ENCODE measurements around the gene C20orf173.

C20orf173 gene

GRCh38 chr20:35568645-35569044 is 39.2 kb upstream of the C20orf173 start:
- no peak overlapping the region for H3K4me3 ChIP-seq (replicated peaks; ENCODE audit: low read depth, low read length)
- TF ChIP-seq CTCF (IDR thresholded peaks at IDR 0.05; ENCODE audit: low read depth, low read length, missing control alignments): peak; percentile 27
- DNase-seq (ENCODE audit: extremely low read depth, low read depth): no peak

- no peak for TF ChIP-seq CTCF (IDR thresholded peaks at IDR 0.05; ENCODE audit: low read depth, low read length, missing control alignments)
- no peak overlapping the region for H3K4me3 ChIP-seq (replicated peaks; ENCODE audit: low read depth, low read length)
- no peak for DNase-seq (ENCODE audit: extremely low read depth, low read depth)
These were observed 35.5 kb upstream of the C20orf173 start for GRCh38 chr20:35564905-35565304.

GRCh38 chr20:35563834-35564233 is 34.4 kb upstream of the C20orf173 start:
- no peak overlapping the region for H3K4me3 ChIP-seq (replicated peaks; ENCODE audit: low read depth, low read length)
- TF ChIP-seq CTCF (IDR thresholded peaks at IDR 0.05; ENCODE audit: low read depth, low read length, missing control alignments): no peak
- DNase-seq (ENCODE audit: extremely low read depth, low read depth): no peak

GRCh38 chr20:35562541-35563110 is 33.2 kb upstream of the C20orf173 start:
- DNase-seq (ENCODE audit: extremely low read depth, low read depth): no peak
- TF ChIP-seq CTCF (IDR thresholded peaks at IDR 0.05; ENCODE audit: low read depth, low read length, missing control alignments): no peak

GRCh38 chr20:35561671-35562070 is 32.2 kb upstream of the C20orf173 start:
- no peak for DNase-seq (ENCODE audit: extremely low read depth, low read depth)
- no peak for TF ChIP-seq CTCF (IDR thresholded peaks at IDR 0.05; ENCODE audit: low read depth, low read length, missing control alignments)
- H3K4me3 ChIP-seq (replicated peaks; ENCODE audit: low read depth, low read length): no peak overlapping the region

More at GRCh38 chr20:35562541-35563110, 33.2 kb upstream of the C20orf173 start:
- H3K4me3 ChIP-seq (replicated peaks; ENCODE audit: low read depth, low read length): no peak overlapping the region

GRCh38 chr20:35561268-35561667 is 31.8 kb upstream of the C20orf173 start:
- peak; percentile 41 for TF ChIP-seq CTCF (IDR thresholded peaks at IDR 0.05; ENCODE audit: low read depth, low read length, missing control alignments)
- no peak overlapping the region for H3K4me3 ChIP-seq (replicated peaks; ENCODE audit: low read depth, low read length)
- peak; percentile 11 for DNase-seq (ENCODE audit: extremely low read depth, low read depth)

GRCh38 chr20:35560541-35560940 is 31.1 kb upstream of the C20orf173 start:
- no peak for TF ChIP-seq CTCF (IDR thresholded peaks at IDR 0.05; ENCODE audit: low read depth, low read length, missing control alignments)
- no peak for DNase-seq (ENCODE audit: extremely low read depth, low read depth)
- H3K4me3 ChIP-seq (replicated peaks; ENCODE audit: low read depth, low read length): no peak overlapping the region
